Activated T-cell treated with anti-CD3 and anti-CD28 coated beads for 1 hour (primary cell): ENCODE data around the gene HOXC12.

Experiments used
- DNase-seq: peaks from one replicate; pipeline ENCODE4 v3.0.0-alpha.2; 2020; ENCODE audit warnings: low read depth

The HOXC12 gene

DNA sequence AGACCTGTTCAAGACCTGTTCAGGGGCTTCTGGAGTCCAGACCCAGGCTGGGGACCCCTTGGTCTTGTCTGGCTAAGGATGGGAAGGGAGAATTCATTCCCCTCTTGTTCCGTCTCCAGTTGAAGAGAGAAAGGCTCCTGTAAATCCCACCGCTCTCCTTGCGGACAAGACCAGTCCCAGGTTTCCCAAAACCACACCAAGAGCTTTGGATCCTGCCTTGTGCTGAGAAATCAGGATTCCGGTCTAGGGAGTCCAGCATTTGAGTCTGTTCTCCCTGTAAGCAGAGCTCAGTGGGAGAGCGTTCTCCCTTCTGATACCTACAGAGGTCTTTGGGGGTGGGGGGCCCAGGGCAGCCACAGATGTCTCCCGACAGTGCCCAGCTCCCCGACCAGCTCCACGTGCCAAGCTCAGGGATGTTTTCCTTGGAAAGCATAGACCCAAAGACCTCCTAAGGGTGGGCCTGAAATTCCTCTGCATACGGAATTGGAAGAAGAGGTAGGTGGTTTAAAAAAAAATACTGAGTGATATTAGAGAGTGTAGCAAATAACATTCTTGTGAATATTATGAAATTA, 14.2 kb upstream of the HOXC12 start:
- no peak for DNase-seq

GRCh38 chr12:53941187-53941586, 13.5 kb upstream of the HOXC12 start:
- no peak for DNase-seq

DNA sequence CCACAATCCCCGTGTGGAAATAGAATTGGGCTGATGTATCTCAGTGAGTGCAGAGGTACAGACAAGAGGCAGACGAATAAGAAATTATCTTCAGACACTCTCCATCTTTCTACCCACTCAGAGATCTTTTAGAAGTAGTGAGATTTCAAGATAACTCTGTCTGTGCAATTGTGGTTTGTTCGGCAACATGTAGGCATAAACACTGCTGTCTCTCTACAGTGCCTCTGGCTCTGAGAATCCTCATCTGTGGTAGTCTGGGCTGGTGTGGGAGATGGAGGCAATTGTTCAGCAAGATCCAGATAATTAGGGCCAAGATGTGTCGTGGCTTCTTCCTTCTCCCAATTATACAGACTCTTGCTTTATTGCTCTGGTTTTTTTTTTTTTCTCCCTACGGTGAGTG, 13.0 kb upstream of the HOXC12 start:
- no peak for DNase-seq

DNA sequence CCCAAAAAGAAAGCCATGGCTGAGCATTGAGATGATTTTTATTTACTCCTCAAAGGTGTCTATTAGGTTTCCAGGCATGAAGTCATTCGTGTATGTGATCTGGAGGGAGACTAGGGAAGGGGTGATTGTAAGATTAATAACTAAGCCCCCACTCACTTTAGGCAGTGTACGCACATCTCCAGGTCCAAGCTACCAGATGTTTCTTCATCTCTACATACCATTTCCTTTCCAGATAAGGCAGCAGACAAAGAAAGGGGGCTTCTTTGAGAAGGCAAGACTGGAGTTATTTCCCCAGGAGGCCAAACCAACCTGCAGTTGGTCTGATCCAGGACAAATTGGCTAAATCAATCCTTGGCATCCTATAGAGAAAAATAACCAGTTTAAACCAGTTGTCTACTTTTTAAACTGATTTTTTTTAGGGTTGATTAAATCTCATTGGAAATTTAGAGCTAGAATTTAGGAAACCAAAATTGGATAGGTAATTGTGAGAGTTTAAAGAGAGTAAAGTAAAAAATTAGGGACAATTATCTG, 12.2 kb upstream of the HOXC12 start:
- DNase-seq: no peak

DNA sequence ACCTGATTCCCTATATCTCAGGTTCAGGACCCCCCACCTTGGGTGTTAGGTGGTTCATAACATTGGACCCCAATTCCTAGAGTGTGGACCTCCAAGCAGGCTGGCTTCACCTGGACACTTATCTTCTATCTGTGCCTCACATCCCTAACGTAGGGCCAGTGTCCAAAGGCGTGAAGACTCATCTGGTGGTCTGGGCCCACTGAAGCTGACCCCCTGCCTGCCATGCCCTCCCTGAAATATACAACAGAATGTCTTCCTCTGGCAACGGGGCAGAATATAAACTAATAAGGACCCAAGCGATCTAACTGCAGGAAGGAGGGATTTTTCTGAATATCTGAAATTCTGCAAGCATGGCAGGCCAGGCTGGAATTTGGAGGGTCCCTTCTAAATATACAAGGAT, 10.5 kb upstream of the HOXC12 start:
- no peak for DNase-seq

- no peak for DNase-seq
Observed at GRCh38 chr12:53944907-53945847, 9.5 kb upstream of the HOXC12 start.

GRCh38 chr12:53947743-53948142, 7.0 kb upstream of the HOXC12 start:
- DNase-seq: no peak

DNA sequence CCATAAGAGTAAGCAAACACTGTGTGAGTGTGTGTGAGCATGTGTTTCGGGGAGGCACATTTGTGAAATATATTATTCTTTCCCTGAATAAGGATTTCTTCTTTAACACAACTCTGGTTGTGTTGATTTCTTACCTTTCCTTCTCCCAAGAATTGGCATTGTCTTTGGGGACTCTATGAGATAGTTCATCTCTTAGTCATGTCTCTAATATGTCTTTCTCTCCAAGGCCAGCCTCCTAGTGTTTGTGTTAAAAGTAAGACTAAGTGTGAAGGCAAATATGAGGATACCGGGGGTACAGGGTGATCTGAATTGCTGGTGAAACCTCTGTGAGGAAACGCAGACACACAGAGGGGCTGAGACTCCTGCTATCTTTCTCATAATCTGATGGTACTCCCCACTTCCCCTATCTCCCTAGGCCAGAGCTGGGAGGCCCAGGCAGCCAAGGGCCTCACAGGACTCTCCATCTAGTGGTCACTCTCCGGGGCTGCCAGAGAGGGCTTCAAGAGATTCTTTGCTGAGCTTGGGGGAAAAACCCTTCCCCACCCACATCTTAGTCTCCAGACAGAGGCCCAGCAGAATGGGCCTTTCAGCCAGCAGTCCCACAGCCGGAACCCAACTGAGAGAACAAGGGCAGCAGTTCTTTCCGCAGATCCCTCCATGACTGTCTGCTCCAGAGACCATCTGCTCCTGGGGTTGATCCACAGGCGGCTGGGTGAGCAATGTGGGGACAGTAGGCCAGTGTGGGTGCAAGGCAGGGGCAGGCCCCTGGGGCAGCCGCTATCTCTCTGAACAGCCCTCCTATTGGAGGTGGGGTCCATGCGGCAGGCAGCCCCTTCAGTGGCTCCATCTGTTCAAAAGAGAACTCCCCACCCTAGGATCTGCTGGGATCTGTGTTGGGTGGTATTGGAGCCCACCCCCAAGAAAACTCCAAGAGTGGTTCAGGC, 5.8 kb upstream of the HOXC12 start:
- no peak for DNase-seq

DNA sequence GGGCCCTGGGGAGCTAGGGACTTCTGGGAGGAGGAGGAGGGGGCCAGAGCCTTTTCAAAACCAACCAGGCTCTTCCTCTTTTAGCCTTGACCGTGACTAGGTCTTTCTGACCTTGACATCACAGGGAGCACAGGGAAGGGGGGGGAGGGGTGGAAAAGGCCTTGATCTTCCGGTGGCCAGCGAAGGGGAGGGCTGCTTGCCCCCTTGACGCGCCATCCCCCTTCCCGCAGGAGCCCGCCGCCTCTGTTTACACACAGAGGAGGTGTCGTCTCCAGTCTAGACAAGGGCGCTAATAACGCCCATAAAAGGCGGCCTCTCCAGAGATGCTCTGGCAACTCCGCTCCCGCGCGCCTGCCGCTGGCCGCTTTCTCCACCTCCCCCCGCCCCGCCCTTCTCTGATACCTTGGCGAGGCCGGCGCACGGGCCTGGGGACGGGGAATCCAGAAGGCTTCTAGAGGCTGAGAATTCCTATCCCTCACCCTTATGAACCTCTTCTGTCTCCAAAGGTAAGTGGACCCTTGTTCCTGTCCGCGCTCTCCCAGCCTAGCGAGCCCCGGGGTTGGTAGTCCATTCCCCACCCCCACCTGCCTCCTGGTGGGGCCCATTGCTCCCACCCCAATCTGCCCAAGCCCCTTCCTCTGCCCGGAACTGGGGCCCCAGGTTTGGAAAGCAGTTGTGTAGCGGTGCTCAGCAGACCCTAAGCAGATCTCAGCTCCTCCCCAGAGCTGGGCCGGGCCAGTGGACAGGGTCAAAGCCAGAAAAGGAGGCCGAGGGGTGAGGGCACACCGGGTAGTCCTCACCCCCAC, 4.9 kb upstream of the HOXC12 start:
- DNase-seq: no peak

DNA sequence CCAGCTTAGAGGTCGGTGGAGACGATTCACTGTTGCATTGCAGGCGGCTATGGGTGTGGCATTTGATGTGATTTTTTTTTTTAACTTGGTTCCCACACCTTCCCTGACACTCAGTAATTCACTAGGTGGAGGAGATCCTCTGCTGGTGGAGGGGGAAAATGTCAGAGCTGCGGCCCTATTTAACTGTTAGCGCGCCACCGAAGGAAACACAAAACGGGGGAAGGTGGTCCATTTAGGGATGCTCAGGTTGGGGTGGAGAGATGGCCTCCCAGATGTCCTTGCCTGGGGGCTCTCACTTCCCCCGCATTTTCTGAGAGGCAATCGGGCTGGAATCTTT, 4.3 kb upstream of the HOXC12 start:
- DNase-seq: no peak

GRCh38 chr12:53950789-53951576, 3.7 kb upstream of the HOXC12 start:
- DNase-seq: no peak

DNA sequence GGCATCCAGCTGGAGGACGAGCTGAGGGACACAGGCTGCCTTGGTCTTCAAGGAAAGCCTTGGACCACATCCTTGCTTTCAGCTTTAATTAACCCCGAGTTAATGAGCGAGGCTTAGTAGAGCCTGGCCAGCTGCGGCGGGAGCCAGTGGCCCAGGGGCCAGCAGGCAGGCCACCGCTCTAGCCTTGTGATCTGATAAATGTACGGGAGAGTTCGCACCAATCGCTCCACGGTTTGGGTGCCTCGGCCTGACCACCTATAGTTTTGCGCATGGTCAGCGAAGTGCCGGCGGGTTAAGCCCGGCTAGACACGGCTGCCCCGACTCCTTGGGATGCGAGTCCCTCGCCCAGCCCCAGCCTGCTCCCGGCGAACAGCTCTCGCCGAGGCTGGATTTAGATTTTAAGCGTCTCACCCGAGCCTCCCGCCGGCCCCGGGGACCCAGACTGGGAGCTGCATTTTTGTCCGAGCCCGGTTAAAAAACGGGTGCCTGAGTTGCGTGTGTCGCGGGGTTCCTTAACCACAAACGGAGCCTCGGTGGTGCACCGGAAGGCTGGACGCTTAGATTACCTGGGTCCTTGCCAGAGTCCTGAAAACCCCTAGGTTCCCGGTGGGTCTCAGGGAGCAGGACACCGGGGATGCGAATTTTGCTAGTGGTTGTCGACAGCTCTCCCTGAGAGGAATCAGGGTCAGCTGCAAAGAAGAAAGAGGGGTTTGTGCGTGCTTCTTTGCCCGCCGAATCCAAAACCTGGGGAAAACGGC, 2.9 kb upstream of the HOXC12 start:
- no peak for DNase-seq

DNA sequence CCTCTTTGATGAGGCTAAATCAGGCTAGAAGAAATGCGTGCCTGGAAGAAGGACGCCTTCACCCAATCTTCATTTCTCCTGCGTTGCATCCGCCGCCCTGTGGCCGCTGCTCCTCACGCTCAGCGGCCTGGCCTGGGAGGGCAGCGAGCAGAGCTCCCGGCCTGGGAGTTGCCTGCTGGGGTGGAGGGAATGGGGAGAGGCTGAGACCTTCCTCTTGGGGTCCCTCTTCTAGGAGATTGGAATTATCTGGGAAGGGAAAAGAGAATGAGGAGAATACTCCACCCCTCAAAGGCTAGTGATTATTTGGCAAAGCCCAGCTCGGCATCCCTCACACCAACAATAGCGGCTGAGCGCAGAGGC, 2.4 kb upstream of the HOXC12 start:
- no peak for DNase-seq

- DNase-seq: no peak
Observed at GRCh38 chr12:53952871-53953734, 1.6 kb upstream of the HOXC12 start.

- DNase-seq: no peak
Observed at GRCh38 chr12:53953831-53954693, 641 bp upstream of the HOXC12 start.

DNA sequence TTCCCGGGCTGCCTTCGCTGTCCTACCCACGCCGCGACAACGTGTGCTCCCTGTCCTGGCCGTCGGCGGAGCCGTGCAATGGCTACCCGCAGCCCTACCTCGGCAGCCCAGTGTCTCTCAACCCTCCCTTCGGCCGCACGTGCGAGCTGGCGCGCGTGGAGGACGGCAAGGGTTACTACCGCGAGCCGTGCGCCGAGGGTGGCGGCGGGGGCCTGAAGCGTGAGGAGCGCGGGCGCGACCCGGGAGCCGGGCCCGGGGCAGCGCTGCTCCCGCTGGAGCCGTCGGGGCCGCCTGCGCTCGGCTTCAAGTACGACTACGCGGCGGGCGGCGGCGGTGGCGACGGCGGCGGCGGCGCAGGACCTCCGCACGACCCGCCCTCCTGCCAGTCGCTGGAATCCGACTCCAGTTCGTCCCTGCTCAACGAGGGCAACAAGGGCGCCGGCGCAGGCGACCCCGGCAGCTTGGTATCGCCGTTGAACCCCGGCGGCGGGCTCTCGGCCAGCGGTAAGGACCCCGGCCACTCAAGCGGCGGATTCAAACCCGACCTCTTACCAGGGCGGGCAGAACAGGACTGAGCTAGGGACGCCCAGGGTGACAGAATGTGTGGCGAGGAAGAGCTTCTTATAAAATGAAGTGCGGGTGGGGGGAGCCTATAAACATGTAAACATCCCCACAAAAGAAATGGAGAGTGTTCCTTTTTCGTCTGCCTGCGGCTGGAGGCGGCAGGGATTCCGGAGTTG, 503 bp downstream of the HOXC12 start:
- DNase-seq: no peak

DNA sequence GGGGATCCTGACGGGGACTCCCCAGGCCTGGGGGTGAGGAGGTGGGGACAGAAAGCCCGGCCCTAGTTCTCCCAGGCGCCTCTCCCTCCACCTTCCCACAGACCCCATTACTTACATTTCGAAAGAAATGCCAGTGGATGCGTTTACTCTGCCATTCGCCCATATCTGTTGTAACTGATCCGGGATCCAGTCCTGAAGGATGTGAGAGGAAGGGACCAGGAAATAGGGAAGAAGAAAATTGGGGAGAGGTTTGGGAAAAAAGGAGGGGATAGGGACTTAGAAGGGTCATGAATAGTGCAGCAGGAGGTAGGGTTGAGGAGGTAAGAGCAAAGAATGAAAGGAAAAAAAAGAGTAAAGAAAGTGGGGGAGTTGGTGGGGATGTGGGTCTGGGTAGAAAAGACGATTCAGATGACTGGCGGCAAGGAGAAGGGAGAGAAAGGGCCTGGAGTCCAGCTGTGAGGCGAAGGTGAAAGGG, 1.1 kb downstream of the HOXC12 start:
- no peak for DNase-seq
